HG03432 (cell line): ENCODE data around the gene MSL3.

ENCODE experiments used
- ATAC-seq: cut with Tn5 transposase; IDR thresholded peaks from one replicate; pipeline ENCODE4 v1.9.1; 2021; ENCODE audit warnings: mild to moderate bottlenecking, moderate library complexity; ENCODE audit not compliant: unreplicated experiment

Gene MSL3

DNA sequence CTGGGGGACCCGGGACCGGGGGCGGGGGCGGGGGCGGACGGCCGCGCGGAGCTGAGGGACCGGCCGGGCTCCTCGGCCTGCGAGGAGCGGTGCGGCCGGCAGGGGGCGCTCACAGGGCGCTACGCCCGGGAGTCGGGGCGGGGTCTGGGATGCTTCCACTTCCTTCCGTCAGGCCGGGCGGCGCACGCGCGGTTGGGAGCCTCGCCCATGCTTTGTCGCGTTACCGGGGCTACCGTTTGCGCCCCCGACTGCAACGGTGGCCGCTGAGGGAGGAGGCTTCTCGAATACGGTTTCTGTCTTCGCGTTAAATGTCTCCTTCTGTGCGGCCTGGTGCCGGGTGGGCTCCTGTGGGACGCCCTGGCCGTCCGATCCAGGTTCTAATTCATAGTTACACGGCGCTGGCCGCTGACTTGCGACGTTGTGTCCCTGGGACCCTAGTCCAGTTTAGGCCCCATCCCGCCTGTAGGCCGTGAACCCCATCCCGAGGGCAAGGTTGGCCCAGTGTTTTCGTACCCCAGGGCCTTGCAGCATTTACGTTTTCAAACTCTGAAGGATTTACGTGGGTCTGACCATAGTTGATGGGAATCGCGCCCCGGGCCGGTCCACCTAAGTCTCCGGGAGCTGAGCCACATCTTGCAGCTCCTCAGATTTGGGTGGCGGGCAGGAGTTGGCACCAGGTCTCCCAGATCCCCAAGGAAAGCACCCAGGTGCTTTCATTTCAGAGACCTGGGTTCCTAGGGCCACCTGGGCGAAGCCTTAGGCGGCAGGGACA is 549 bp downstream of the MSL3 start:
- peak; percentile 57 for ATAC-seq

DNA sequence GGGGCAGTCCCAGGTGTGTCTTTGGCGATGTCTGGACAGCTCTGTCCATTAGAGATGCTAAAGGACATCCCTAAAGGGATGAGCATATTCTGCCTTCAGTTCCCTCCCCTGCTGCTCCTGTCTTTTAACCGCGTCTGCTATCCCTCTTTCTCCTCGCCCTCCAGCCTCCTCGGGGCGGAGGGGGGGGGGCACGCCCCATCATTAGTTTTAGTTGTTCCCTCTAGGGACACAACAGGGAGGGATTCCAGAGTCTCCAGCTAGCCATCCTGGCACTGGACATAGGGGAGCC is 1.1 kb downstream of the MSL3 start:
- no peak for ATAC-seq

DNA sequence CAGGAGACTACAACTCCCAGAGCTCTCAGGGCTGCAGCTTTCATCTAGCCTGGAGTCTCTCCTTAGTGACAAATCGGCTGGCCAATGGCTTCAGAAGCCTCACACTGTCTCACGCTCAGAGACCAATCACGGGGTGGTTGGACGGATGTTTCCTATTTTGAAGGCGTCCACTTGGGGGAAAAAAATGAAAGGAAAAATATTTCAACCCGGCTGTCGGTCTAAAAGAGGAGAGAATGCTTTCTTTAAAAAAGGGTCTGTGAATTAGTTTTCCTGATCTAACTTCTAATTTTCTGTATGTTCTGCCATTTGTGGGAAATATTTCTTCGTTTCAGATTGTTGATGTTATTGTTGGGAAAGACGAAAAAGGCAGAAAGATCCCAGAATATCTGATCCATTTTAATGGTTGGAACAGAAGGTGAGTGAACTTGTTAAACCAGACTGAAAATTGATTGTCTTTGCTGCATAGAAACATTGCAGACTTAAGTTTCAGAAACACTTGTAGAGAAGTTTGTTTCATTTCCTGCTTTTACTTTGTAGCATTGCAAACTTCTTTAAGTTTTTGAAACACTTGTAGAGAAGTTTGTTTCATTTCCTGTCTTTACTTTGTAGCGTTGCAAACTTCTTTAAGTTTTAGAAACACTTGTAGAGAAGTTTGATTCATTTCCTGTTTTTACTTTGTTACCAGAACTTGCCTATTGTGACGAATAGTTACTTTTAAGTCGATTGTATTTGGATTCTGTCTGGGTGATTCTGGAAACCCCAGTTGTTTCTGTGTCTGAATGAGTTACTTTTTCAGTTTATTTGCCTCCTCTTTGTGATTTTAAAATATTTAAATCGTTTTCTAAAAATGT is 1.6 kb downstream of the MSL3 start:
- ATAC-seq, result peak; percentile 71

DNA sequence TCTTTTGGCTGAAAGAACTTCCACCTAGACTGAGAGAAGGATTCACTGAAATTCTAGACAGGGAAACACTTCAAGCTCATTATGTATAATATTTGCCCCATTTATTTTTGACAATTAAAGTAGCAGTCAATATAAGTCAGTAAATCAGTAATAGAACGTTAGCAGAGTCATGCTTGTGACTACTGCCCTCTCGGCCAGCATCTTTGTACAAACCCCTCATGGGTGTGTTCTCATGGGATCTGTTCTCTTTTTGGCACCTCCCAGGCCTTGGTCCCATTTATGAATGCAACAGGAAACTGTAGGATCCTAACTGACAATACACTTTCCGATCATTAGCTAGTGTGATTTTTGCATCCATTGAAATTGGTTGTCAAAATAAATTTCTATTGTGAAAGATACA is 2.9 kb downstream of the MSL3 start:
- no peak for ATAC-seq

DNA sequence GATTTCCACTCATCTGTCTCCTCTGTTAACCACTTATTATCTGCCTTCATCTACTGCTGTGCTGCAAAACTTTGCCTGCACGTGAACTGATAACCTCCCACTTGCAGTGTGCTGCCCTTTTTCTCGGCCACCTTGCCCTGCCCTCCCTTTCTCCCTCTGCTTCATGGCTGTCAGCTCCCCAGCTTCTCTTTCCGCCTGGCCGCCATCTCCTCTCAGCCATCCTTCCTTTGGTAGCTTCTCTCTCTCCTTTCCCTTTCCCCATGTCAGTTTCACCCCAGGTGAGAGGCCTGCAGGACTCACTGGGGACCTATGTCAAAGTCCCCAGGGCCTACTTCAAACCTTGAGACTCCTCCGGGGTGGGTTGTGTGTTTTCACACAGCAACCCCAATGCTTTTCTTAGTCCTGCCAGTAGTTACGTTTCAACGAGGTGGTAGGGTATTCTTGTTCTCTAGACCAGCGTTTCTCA is 6.6 kb downstream of the MSL3 start:
- no peak for ATAC-seq

DNA sequence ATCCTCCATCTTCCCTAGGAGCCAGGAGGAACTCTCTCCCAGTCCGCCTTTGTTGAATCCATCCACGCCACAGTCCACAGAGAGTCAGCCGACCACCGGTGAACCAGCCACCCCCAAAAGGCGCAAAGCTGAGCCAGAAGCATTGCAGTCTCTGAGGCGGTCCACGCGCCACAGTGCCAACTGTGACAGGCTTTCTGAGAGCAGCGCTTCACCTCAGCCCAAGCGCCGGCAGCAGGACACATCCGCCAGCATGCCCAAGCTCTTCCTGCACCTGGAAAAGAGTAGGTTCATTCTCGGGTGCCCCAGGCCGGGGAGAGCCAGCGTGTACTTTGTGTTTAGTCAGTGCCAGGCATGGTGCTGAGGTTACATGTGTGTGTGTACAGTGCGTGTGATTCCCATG is 7.4 kb downstream of the MSL3 start:
- no peak for ATAC-seq

DNA sequence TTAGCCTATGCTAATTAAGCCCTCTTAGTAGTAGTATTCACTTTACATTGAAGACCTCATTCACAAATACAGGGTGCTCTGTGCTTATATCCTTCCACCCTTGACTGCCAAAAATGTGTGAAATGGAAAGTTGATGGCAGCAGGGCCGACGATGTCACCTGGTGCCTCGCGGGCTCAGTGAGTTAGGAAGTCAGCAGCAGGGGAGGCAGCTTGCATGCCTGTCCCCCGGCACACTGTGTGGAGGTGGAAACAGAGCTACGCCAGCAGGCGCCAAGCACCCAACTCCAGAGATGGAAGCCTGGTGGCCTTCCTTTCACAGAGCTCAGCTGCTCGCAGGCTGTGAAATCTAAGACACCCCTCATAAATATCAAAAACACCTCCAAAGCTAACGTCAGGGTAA is 8.4 kb downstream of the MSL3 start:
- no peak for ATAC-seq

DNA sequence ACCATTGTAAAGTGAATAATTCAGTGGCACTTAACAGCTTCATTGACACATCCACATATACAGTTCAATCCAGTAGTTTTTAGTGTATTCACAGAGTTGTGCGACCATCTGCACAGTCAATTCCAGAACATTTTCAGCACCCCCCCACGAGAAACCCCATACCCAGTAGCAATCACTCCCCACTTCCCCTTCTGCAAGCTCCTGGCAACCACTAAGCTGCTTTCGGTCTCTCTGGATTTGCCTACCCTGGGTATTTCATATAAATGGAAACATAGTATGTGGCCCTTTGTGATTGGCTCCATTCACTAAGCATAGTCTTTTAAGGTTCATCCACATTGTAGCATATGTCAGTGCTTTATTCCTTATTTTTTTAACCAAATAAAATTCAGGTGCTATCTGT is 10.0 kb downstream of the MSL3 start:
- ATAC-seq, result peak; percentile 72

DNA sequence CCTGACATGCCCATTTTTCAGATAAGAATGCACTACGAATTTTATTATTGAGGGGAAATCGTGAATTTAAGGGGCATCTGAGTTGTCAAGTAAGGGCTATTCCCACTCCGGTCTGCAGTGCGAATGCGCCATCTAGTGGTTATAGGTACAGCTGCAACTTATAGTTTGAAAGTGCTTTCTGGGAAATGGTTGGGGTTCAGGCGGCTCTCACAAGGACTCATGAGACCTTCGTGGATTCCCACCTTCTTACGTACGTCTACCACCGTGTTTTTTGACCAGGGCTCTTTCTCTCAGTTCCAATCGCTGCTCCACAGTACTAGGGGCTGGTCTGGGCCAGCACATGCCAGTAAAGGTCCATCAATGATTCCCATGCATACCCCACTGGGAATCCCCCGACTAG is 12.3 kb downstream of the MSL3 start:
- ATAC-seq, result peak; percentile 71

DNA sequence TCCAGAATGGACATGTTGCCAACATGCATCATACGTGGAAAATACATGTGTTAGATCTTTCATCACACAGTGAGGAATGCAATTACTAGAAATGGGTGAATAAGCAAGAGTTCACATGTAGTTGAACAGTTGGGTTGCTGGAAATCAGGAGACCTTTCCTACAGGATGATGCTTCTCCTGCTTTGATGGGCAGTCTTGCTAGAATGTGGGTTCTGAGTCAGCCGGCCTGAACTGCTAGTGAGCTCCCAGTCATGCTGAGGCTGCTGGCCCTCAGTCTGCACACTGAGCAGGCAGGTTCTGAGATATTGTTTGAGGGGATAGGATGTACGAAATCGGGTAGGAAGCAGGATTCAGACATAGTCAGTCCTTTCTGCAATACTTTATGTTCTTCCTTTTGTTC is 20.2 kb downstream of the MSL3 start:
- ATAC-seq, result no peak

DNA sequence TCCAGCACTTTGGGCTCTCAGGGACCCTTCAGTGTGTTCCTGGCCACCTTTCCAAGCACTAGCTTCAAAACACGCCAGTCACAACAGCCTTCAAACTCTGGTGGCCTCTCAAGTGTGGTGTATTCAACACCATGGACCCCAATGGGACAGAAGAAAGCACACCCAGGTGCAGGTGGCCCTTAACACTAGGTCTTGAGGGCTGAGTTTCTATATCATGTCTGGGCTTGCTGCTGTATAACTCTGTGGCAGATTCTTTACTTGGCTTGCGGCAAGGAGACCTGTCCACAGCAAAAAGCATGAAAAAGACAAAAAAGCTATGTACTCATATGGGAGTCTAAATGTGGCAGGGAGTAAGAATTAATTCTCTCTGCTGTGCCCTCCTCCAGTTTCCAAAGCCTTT is 23.1 kb downstream of the MSL3 start:
- ATAC-seq, result no peak

DNA sequence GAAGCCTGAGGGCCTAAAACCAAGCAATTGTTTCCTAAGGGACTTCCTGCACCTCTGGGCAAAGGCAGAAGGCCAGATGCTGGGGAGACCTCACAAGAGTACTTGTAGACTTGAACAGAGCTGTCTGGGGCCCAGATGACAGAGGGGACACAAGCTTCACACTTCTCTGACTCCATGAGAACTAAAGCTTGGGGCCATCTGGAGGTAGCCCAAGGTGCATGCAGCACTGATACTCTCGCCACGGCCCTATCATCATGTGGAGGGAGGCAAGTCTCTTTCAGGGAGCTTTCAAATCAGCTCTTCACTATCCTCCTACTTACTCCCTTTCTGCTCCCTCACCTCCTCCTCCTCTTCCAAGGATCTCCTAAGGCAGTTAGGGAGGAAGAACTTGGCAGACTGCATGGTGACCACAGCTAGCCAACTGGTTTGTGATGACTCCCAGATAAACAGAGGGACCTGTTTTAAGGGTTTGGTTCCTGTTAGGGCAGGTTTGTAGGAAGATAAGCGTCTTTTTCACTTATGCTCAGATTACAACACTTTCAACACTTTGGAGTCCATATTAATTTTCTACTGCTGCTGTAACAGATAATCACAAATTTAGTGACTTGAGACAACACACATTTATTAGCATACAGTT is 23.8 kb downstream of the MSL3 start:
- no peak for ATAC-seq

DNA sequence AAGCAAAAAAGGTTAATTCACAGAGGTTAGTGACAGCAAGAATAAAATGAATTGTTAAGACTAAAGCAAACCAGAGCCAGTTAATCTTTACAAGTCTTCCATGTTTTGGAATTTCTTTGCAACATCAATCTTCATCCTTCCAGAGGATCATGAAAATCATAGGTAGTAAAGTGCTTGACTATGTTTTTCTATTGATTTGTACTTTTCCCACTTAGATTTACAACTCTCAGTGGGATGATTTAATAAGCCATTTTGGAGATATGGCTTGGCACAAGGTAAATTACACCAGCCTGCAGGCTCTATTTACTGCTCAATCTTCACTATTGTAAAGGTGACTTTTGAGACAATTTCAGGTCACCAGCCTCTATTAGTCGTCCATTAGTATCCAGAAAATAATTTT is 26.5 kb downstream of the MSL3 start:
- ATAC-seq, result no peak

DNA sequence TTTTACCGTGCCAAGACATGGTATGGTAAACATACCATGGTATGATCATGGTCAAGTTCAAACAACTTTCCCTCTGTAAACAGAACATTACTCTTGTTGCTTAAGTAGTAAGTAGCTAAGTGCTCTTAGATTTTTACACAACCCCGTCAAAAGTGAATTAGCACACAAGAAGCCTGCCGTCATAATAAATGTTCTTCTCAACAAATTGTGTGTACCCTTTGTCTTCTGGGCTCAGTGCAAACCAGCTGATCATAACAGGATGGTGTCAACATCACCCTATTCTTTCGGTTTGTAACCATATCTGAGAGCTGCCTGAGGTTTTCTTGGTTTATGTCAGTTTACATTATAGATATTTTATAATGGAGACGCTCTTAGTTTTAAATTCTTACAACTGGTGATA is 28.8 kb downstream of the MSL3 start:
- no peak for ATAC-seq

DNA sequence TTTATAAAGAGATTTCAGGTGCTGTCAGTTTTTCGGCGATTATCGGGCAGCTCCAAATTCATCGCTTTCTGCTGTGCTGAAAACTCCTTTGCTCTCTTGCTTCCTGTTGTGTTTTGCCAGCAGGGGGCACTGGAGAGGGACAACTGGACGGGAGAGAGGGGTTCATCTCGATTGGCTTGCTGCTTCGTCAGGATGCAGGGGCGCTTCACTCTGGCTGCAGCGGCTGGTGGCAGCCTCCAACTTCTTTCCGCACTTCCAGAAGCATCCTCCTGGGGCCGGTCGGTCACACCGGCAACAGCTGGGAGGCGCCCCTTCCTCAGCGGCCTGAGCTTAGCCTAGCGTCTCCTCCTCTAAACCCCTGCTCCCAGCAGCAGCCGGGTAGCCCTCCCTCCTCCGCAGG is 29.5 kb downstream of the MSL3 start:
- ATAC-seq, result peak; percentile 55

DNA sequence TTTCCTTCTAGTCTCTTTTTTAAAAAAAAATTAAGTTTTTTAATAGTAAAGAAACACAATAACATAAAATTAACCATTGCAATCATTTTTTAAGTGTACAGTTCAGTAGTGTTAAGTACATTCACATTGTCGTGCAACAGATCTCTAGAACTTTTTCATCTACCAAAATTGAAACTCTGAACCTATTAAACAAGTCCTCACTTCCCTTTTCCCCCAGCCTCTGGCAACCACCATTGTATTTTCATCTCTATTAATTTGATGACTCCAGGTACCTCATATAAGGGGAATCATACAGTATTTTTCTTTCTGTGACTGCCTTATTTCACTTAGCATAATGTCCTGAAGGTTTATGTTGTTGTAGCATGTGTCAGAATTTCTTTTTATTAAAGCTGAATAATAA is 31.8 kb downstream of the MSL3 start:
- peak; percentile 38 for ATAC-seq

DNA sequence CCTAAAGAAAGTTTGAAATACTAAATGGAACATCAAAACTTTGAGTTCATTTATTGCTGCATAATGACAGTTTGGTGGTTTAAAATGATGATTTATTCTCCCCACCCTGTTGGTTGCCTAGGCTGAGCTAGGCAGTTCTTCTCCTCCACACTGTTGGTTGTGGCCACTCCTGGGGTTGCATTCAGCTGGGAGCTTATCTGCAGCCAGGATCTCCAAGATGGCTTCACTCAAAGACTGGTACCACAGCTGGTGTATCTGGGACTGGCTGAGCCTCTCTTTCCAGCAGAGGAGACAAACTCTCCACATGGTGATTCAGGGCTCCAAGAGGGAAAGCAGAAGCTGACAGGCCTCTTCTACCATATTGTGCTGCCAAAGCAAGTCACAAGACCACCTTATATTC is 33.1 kb downstream of the MSL3 start:
- ATAC-seq, result no peak

DNA sequence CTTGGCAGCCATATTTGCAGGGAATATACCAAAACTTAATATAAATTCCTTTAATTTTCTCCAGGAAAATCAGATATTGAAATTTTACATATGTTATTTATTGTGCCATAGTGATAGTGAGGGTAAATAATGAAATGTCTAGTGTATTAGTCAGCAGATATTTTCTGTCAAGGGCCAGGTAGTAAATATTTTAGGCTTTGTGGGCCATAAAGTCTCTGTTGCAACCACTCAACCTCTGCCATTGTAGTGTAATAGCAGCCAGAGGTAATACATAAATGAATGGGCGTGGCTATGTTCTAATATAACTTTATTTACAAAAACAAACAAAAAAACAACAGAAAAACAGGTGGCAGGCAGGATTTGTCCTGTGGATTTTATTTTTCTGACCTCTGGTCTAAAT is 33.5 kb downstream of the MSL3 start:
- ATAC-seq, result no peak

DNA sequence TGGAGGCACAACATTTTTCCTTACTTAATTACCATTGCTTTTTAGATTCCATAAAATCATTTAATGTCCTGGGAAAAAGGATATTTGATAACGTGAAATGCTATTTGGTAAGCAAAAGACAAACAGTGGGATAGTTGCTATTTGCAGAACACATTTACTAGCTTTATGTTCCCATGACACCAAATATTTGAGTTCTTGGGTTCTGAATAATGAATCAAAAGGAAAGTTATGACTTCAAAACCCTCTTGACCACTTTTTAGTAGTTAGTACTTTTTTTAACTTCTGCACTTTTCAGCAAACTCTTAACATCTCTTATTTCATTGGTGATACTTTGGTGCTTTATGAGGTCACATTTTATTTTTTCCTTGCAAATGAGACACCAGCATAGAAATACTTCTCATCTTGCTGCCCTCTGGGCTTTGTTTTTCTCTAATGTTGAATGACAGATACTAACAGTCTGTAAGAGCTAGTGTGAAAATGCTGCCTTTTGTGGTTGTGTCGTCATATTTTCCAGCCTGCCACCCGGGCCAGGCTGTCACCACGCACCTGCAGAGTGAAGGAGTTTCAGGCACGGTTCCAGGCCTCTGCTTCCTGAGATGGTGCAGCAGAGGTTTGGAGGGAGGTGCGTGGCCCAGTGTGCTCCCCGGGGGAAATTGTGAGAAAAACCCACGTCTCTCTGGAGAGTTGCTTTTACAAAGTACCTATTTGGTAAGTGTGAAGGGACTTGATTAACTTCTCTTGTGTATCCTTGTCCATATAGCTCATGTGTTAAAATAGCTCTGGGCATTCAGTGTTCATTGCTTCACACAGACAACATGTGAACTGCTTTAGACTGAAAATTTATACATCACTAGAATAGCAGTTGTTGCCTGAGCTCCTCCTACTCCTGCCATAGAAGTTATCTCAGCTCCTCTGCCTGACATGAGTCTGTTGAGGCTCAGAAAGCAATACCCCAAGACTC is 34.7 kb downstream of the MSL3 start:
- ATAC-seq, result peak; percentile 84

DNA sequence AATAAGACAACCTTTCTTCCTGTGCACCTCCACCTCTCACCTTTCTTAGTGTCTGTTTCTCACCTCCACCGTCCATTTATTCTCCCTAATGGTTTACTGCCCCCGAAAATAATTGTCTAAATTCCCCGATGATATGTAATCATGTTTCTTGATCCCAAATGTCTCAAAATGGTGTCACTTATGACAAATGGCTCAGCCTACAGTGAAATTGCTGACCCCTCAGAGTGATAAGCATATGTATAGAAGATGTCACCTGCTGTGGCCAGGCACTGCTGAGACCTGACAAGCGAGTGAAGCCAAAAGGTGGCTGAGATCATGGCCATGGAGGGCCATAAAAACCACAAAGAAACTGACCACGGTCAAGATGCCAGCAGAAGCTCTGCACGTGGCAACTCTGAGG is 35.7 kb downstream of the MSL3 start:
- ATAC-seq, result no peak

DNA sequence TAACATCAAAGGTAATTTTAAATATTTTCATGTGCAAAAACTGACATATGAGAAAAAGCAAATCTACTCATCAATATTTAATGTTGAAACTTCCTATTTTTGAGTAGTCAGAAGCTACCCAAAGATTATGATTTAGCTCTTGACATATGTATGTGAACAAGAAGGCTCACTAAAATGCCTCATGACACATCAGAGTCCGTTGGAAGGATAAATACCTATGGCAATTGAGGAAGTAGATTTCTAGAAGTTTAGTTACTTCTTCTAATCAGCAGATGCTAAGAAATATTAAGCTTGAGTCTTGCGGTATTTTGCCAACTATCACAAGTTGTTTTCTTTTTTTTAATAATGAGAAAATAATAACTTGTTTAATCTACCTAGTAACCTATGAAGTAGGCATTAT is 55.3 kb downstream of the MSL3 start:
- ATAC-seq, result no peak
